ENCODE results near the gene HAO2.

HAO2 gene

GRCh38 chr1:119428991-119429390 is 60.4 kb downstream of the HAO2 start:
- no peaks in the 10 kb centered on the region for H3K36me3 ChIP-seq (replicated peaks)
- in situ Hi-C loops (cut with HindIII; ENCODE audit: low pct_ligation_motif_present, low sequenced_read_pairs): no loop called here
- no peak for TF ChIP-seq CTCF (IDR thresholded peaks at IDR 0.05; ENCODE audit: low read depth, low read length, missing control alignments)
- no peak overlapping the region for H3K27ac ChIP-seq
- H3K4me3 ChIP-seq (ENCODE audit: low read depth, low read length): no peak overlapping the region
- no peaks in the 10 kb centered on the region for H3K27me3 ChIP-seq (replicated peaks)
- no peak for DNase-seq

DNA sequence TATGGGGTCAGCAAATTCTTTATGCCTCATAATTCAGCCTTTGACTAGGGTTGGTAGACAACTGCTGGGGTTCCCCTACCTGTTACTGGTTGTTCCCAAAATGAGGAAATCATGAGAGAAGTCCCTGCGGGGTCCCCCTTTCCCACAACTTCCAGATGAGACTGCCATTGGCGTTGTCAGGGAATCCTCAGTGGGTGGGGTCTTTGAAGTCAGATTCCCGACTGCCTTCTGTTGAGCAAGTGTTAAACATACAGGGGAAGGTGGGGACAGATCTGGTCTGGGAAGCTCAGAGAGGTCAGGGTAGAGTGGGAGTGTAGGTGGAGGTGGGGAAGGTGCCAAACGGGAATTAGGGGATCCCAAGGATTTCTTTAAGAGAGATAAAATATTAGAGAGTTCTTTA is 61.1 kb downstream of the HAO2 start:
- H3K27ac ChIP-seq: no peak overlapping the region
- in situ Hi-C loops (cut with HindIII; ENCODE audit: low pct_ligation_motif_present, low sequenced_read_pairs): no loop called here
- no peak overlapping the region for H3K4me3 ChIP-seq (ENCODE audit: low read depth, low read length)
- no peaks in the 10 kb centered on the region for H3K36me3 ChIP-seq (replicated peaks)
- no peaks in the 10 kb centered on the region for H3K27me3 ChIP-seq (replicated peaks)
- no peak for DNase-seq
- TF ChIP-seq CTCF (IDR thresholded peaks at IDR 0.05; ENCODE audit: low read depth, low read length, missing control alignments): no peak

- in situ Hi-C loops (cut with HindIII; ENCODE audit: low pct_ligation_motif_present, low sequenced_read_pairs): no loop called here
- H3K27me3 ChIP-seq (replicated peaks): no peaks in the 10 kb centered on the region
- H3K36me3 ChIP-seq (replicated peaks): no peaks in the 10 kb centered on the region
- no peak overlapping the region for H3K4me3 ChIP-seq (ENCODE audit: low read depth, low read length)
- no peak for DNase-seq
- H3K27ac ChIP-seq: no peak overlapping the region
- TF ChIP-seq CTCF (IDR thresholded peaks at IDR 0.05; ENCODE audit: low read depth, low read length, missing control alignments): no peak
Measured at GRCh38 chr1:119430486-119430885, 61.9 kb downstream of the HAO2 start.

GRCh38 chr1:119431836-119432235 is 63.3 kb downstream of the HAO2 start:
- H3K36me3 ChIP-seq (replicated peaks): no peaks in the 10 kb centered on the region
- TF ChIP-seq CTCF (IDR thresholded peaks at IDR 0.05; ENCODE audit: low read depth, low read length, missing control alignments): no peak
- in situ Hi-C loops (cut with HindIII; ENCODE audit: low pct_ligation_motif_present, low sequenced_read_pairs): no loop called here
- no peak for DNase-seq
- H3K27me3 ChIP-seq (replicated peaks): no peaks in the 10 kb centered on the region
- no peak overlapping the region for H3K4me3 ChIP-seq (ENCODE audit: low read depth, low read length)
- no peak overlapping the region for H3K27ac ChIP-seq

- Histone ChIP-seq H3K27ac (no peak overlapping the region), H3K4me3 (ENCODE audit: low read depth, low read length) (no peak overlapping the region), H3K27me3 (replicated peaks) (no peaks in the 10 kb centered on the region), H3K36me3 (replicated peaks) (no peaks in the 10 kb centered on the region)
- DNase-seq: no peak
- in situ Hi-C loops (cut with HindIII; ENCODE audit: low pct_ligation_motif_present, low sequenced_read_pairs): no loop called here
- TF ChIP-seq CTCF (IDR thresholded peaks at IDR 0.05; ENCODE audit: low read depth, low read length, missing control alignments): no peak
Measured at GRCh38 chr1:119435052-119435451, 66.5 kb downstream of the HAO2 start.

DNA sequence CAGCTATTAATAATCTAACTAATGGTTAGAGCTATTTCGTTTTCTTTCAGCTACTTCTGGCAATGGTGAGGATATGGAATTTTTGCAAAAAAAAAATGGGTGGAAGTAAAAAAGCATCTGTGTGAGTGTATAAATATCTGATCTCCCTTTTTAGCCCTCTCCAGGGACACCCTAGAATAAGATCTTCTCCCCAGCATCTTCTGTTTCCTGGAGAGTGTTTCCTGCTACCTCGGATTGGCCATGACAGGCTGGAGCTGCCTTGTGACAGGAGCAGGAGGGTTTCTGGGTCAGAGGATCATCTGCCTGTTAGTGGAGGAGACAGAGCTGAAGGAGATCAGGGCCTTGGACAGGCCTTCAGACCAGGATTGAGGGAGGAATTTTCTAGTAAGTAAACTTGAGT is 70.2 kb downstream of the HAO2 start:
- no peak overlapping the region for H3K4me3 ChIP-seq (ENCODE audit: low read depth, low read length)
- no peaks in the 10 kb centered on the region for H3K36me3 ChIP-seq (replicated peaks)
- TF ChIP-seq CTCF (IDR thresholded peaks at IDR 0.05; ENCODE audit: low read depth, low read length, missing control alignments): no peak
- H3K27ac ChIP-seq: no peak overlapping the region
- no peak for DNase-seq
- no peaks in the 10 kb centered on the region for H3K27me3 ChIP-seq (replicated peaks)
- in situ Hi-C loops (cut with HindIII; ENCODE audit: low pct_ligation_motif_present, low sequenced_read_pairs): no loop called here

All from brain microvascular endothelial cell (primary cell).